IMR-90 (cell line): ENCODE results near the gene IGFBP7. TPM values are rescaled to one million over a fixed set of nuclear protein-coding genes. Genes with fewer than 3 reads are reported as not detected.
A peak's percentile ranks its signal among the peaks of the same experiment; 100 is the strongest.

Experiments
- ATAC-seq: fragments of 200-7000 bp; cut with Tn5 transposase; 2 replicates; pipeline ENCODE4 v1.9.1; 2020; ENCODE audit warnings: low read depth, mild to moderate bottlenecking, moderate library complexity
- BruUV-seq: library from RNA; stranded (reverse); fragments of 400-500 nt; replicated peaks from 2 replicates; lab custom pipeline; 2021; lab: Mats Ljungman, UMichigan
- CTCF ChIA-PET: fragments of 300-600 bp; formaldehyde crosslinking; extraction: SDS; loops from one replicate; lab custom pipeline; 2021; ENCODE audit warnings: antibody characterized with exemption; lab: Yijun Ruan, JAX
- POLR2A ChIA-PET: fragments of 300-600 bp; sonication (Branson Sonifier 250); formaldehyde crosslinking; loops from one replicate; lab custom pipeline; 2022; ENCODE audit warnings: antibody characterized with exemption; ENCODE audit not compliant: unreplicated experiment; lab: Charles Lee
- DNase-seq: peaks from one replicate; pipeline ENCODE4 v3.0.0; 2013
- H2AFZ ChIP-seq: replicated peaks from 2 replicates; pipeline ENCODE3; 2013; ENCODE audit warnings: low read length, mild to moderate bottlenecking; ENCODE audit not compliant: poor library complexity
- H2AK5ac ChIP-seq: 2 replicates; pipeline ENCODE4 v1.6.1; 2013; ENCODE audit warnings: low read depth, low read length, inconsistent platforms
- H2AK9ac ChIP-seq: replicated peaks from 2 replicates; pipeline ENCODE3; 2013; ENCODE audit warnings: mild to moderate bottlenecking, low read depth, low read length, moderate library complexity; ENCODE audit not compliant: poor library complexity
- H2BK120ac ChIP-seq: 2 replicates; pipeline ENCODE4 v1.6.1; 2013; ENCODE audit warnings: low read depth, low read length, inconsistent platforms
- H2BK15ac ChIP-seq: 3 replicates; pipeline ENCODE4 v1.6.1; 2013; ENCODE audit warnings: low read depth, low read length, inconsistent platforms
- H2BK20ac ChIP-seq: 2 replicates; pipeline ENCODE4 v1.6.1; 2013; ENCODE audit warnings: low read depth, mild to moderate bottlenecking, inconsistent platforms, low read length, moderate library complexity
- H2BK5ac ChIP-seq: 2 replicates; pipeline ENCODE4 v1.6.1; 2013; ENCODE audit warnings: mild to moderate bottlenecking, low read depth, low read length, inconsistent platforms; ENCODE audit not compliant: poor library complexity, severe bottlenecking
- H3K14ac ChIP-seq: replicated peaks from 2 replicates; pipeline ENCODE4 v1.6.1; 2013; ENCODE audit warnings: low read depth, low read length, inconsistent platforms
- H3K18ac ChIP-seq: 2 replicates; pipeline ENCODE4 v1.6.1; 2013; ENCODE audit warnings: low read depth, low read length, control low read depth
- H3K23ac ChIP-seq: 2 replicates; pipeline ENCODE4 v1.6.1; 2013; ENCODE audit warnings: low read depth, low read length, inconsistent platforms
- H3K27ac ChIP-seq: 2 replicates; pipeline ENCODE4 v1.5.1; 2013; ENCODE audit warnings: mild to moderate bottlenecking, control low read depth, low read length; ENCODE audit not compliant: insufficient read depth
- H3K27me3 ChIP-seq: 2 replicates; pipeline ENCODE4 v1.6.1; 2013; ENCODE audit warnings: low read length; ENCODE audit not compliant: control insufficient read depth, insufficient read depth
- H3K36me3 ChIP-seq: 2 replicates; pipeline ENCODE4 v1.6.1; 2013; ENCODE audit warnings: low read length, mixed read lengths; ENCODE audit not compliant: control insufficient read depth, insufficient read depth
- H3K4ac ChIP-seq: 2 replicates; pipeline ENCODE4 v1.6.1; 2013; ENCODE audit warnings: low read depth, low read length, inconsistent platforms
- H3K4me1 ChIP-seq: 2 replicates; pipeline ENCODE4 v1.6.1; 2013; ENCODE audit warnings: low read length, mixed read lengths; ENCODE audit not compliant: control insufficient read depth, insufficient read depth
- H3K4me2 ChIP-seq: 2 replicates; pipeline ENCODE4 v1.6.1; 2013; ENCODE audit warnings: low read depth, mild to moderate bottlenecking, control low read depth, low read length, moderate library complexity
- H3K4me3 ChIP-seq: 2 replicates; pipeline ENCODE4 v1.5.1; 2013; ENCODE audit warnings: low read depth, mild to moderate bottlenecking, control low read depth, low read length, moderate library complexity; ENCODE audit not compliant: insufficient read depth
- H3K56ac ChIP-seq: 2 replicates; pipeline ENCODE4 v1.6.1; 2013; ENCODE audit warnings: low read length, inconsistent platforms; ENCODE audit not compliant: insufficient read depth; ENCODE audit errors: extremely low read depth
- H3K79me1 ChIP-seq, 2 experiments: 2 replicates each; pipeline ENCODE4 v1.6.1; 2013; ENCODE audit warnings: low read length in 2 of 2, inconsistent platforms in 1 of 2, low read depth in 1 of 2
- H3K9ac ChIP-seq: 2 replicates; pipeline ENCODE4 v1.6.1; 2013; ENCODE audit warnings: low read depth, low read length, control low read depth
- H3K9me1 ChIP-seq: 2 replicates; pipeline ENCODE4 v1.6.1; 2013; ENCODE audit warnings: low read length, inconsistent platforms; ENCODE audit not compliant: insufficient read depth
- H3K9me3 ChIP-seq: 2 replicates; pipeline ENCODE4 v1.6.1; 2013; ENCODE audit warnings: low read length; ENCODE audit not compliant: control insufficient read depth, insufficient read depth
- H4K20me1 ChIP-seq: 2 replicates; pipeline ENCODE4 v1.6.1; 2013; ENCODE audit warnings: low read length, inconsistent platforms; ENCODE audit not compliant: insufficient read depth
- H4K5ac ChIP-seq: 2 replicates; pipeline ENCODE4 v1.6.1; 2013; ENCODE audit warnings: mild to moderate bottlenecking, low read depth, low read length, control low read depth
- H4K8ac ChIP-seq, 2 experiments: 2 replicates each; pipeline ENCODE4 v1.6.1; 2013; ENCODE audit warnings: low read depth in 2 of 2, low read length in 2 of 2, control low read depth in 1 of 2, inconsistent platforms in 1 of 2
- H4K91ac ChIP-seq: 2 replicates; pipeline ENCODE4 v1.6.1; 2013; ENCODE audit warnings: low read depth, low read length, inconsistent platforms; ENCODE audit not compliant: insufficient read depth
- BHLHE40 ChIP-seq: fragments of 150-350 bp; IDR thresholded peaks from 2 replicates; pipeline ENCODE4 v1.6.1; 2016; ENCODE audit warnings: mild to moderate bottlenecking, low read depth, low read length
- CEBPB ChIP-seq: IDR thresholded peaks from 2 replicates; pipeline ENCODE4 v1.6.1; 2012; ENCODE audit warnings: low read depth, low read length, improper control_type of control experiment
- CTCF ChIP-seq: conservative IDR thresholded peaks from 2 replicates; pipeline ENCODE4 v1.5.1; 2012; ENCODE audit warnings: mild to moderate bottlenecking, low read depth, low read length, improper control_type of control experiment
- FOS ChIP-seq: fragments of 150-350 bp; IDR thresholded peaks from 2 replicates; pipeline ENCODE4 v1.6.1; 2016; ENCODE audit warnings: low read depth, low read length
- MAFK ChIP-seq: IDR thresholded peaks from 2 replicates; pipeline ENCODE4 v1.6.1; 2012; ENCODE audit warnings: low read depth, low read length, improper control_type of control experiment
- MAZ ChIP-seq: IDR thresholded peaks from 2 replicates; pipeline ENCODE4 v1.6.1; 2012; ENCODE audit warnings: low read depth, mild to moderate bottlenecking, low read length, improper control_type of control experiment, moderate library complexity, borderline replicate concordance
- POLR2A ChIP-seq: IDR thresholded peaks from 2 replicates; pipeline ENCODE4 v1.6.1; 2012; ENCODE audit warnings: mild to moderate bottlenecking, low read depth, low read length
- RCOR1 ChIP-seq: IDR thresholded peaks from 2 replicates; pipeline ENCODE4 v1.6.1; 2012; ENCODE audit warnings: mild to moderate bottlenecking, low read length, improper control_type of control experiment; ENCODE audit not compliant: insufficient replicate concordance
- RFX5 ChIP-seq: IDR thresholded peaks from 2 replicates; pipeline ENCODE4 v1.8.0; 2012; ENCODE audit warnings: low read depth, mild to moderate bottlenecking, low read length, moderate library complexity
- SMC3 ChIP-seq: fragments of 150-350 bp; IDR thresholded peaks from 2 replicates; pipeline ENCODE4 v1.6.1; 2016; ENCODE audit warnings: low read depth, mild to moderate bottlenecking, antibody characterized with exemption, low read length, moderate library complexity
- WGBS, 2 experiments: methylation state at CpG; one replicate each; pipeline versions ENCODE4 v1.1.5 to v1.1.7; 2013; ENCODE audit warnings: missing lambda C conversion rate in 2 of 2; ENCODE audit not compliant: insufficient read length in 1 of 2; ENCODE audit errors: extremely low coverage in 2 of 2; 5-methylcytosine and 5-hydroxymethylcytosine counted together
- dilution Hi-C: fragments of 300-500 bp; cut with HindIII; formaldehyde crosslinking; loops from one replicate; pipeline ENCODE4 v1.14.3; 2018; ENCODE audit warnings: low sequenced_read_pairs; ENCODE audit not compliant: unreplicated experiment
- in situ Hi-C: fragments of 300-500 bp; cut with MboI; formaldehyde crosslinking; loops from 3 replicates; pipeline ENCODE4 v1.14.3; 2019; ENCODE audit warnings: low sequenced_read_pairs, inconsistent platforms, mixed read lengths
- intact Hi-C: fragments of 100-400 bp; cut with micrococcal nuclease; formaldehyde crosslinking; loops from 2 replicates; pipeline ENCODE4 v1.10.0; 2022
- polyA plus RNA-seq, 3 experiments: library from polyadenylated mRNA; depleted of rRNA; stranded (reverse); fragments of >200 nt; gene quantifications; 2 replicates each; pipeline ENCODE4 v1.2.3, GENCODE V29; 2012; ENCODE audit warnings: low replicate concordance in 1 of 3
- total RNA-seq: library from RNA; depleted of rRNA; stranded (reverse); fragments of >200 nt; gene quantifications from 2 replicates; pipeline ENCODE4 v1.2.3, GENCODE V29; 2012
- TF ChIP-seq, protein P1 (sequence below): fragments of 150-350 bp; IDR thresholded peaks from 2 replicates; pipeline ENCODE4 v1.6.1; 2016; ENCODE audit warnings: low read depth, mild to moderate bottlenecking, low read length, moderate library complexity, borderline replicate concordance

Gene IGFBP7
- total and polyA plus RNA-seq, 2 of the 4 experiments (the other 2 are of a cell fraction), result 33.2 to 267 TPM

DNA sequence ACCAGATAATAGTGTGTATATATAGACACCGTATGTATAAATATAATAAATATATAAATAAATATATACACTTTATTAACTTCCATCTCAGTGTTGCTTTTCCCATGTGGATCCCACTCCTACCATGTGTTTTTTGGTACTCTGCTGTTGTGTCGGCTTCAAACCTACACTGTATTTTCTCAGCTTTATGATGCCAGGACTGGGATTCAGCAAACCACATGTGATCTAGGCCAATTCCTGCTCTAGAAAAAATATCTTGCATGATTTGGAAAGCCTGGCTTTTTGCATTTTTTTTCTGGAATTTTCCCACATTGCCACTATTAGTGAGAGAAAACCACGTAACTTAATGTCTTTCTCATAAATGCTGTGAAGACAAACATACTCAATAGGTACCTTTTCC lies 75.7 kb downstream of the IGFBP7 start (continued):
- no peak for TF ChIP-seq MAZ
- TF ChIP-seq BHLHE40, result no peak

DNA sequence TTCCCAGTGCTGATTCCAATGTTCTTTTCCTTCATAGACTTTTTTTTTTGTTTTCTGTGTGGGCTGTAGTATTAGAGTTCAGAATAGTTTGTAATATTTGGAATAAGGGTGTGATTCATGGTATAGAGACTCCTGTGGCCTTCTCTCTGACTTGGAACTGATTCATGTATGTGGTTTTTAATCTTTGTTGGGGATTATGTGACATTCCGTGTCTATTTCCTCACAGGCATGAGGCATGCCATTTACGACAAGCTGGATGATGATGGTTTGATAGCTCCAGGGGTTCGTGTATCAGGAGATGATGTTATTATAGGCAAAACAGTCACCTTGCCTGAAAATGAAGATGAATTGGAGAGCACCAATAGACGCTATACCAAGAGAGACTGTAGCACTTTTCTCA lies 87.1 kb downstream of the IGFBP7 start:
- H2AK9ac ChIP-seq, result no peak overlapping the region
- no peak overlapping the region for H2AK5ac ChIP-seq
- peaks cover 34% of the 10 kb centered on the region for H3K36me3 ChIP-seq
- peaks cover 8% of the 10 kb centered on the region for H3K4me1 ChIP-seq
- H3K18ac ChIP-seq, result no peak overlapping the region
- no peaks in the 10 kb centered on the region for H3K27me3 ChIP-seq
- H3K4me2 ChIP-seq, result no peak overlapping the region
- in situ Hi-C loops (no loop called here), dilution Hi-C loops (no loop called here), intact Hi-C loops (loop anchor here (5.0 kb wide), 1 partner anchor 84 kb away; no protein-coding TSS in a partner anchor)
- WGBS, 2 experiments, result 6% methylated on average over 3 of the region's 4 CpGs; no CpG with 5 or more reads in 1 of the 2 experiments
- H3K9ac ChIP-seq, result no peak overlapping the region
- BruUV-seq, result TSS peak; percentile 56
- TF ChIP-seq SMC3 (no peak), CEBPB (peak; percentile 91), MAFK (no peak; the same call in 1 of the 2 replicates), RFX5 (no peak), POLR2A (no peak), FOS (peak; percentile 88), CTCF (no peak), BHLHE40 (peak; percentile 71), RCOR1 (peak; percentile 54), MAZ (no peak)
- TF ChIP-seq, protein P1, sequence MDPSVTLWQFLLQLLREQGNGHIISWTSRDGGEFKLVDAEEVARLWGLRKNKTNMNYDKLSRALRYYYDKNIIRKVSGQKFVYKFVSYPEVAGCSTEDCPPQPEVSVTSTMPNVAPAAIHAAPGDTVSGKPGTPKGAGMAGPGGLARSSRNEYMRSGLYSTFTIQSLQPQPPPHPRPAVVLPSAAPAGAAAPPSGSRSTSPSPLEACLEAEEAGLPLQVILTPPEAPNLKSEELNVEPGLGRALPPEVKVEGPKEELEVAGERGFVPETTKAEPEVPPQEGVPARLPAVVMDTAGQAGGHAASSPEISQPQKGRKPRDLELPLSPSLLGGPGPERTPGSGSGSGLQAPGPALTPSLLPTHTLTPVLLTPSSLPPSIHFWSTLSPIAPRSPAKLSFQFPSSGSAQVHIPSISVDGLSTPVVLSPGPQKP, result no peak
- no peak overlapping the region for H3K23ac ChIP-seq
- no peak overlapping the region for H2AFZ ChIP-seq
- no peaks in the 10 kb centered on the region for H3K9me3 ChIP-seq
- peak; percentile 73 for ATAC-seq
- 0 out of 2 replicates have a peak overlapping the region, but pooled peaks have one; percentile 42 for H3K4ac ChIP-seq
- H3K14ac ChIP-seq, result no peak overlapping the region
- H2BK20ac ChIP-seq, result peak overlapping the region; percentile 64
- peaks cover 3% of the 10 kb centered on the region; the same call in 1 of the 2 replicates for H4K20me1 ChIP-seq
- no peak overlapping the region for H4K5ac ChIP-seq
- H3K4me3 ChIP-seq, result no peak overlapping the region
- H4K8ac ChIP-seq, result peak overlapping the region in 1 of 2 experiments; percentile 52; a peak in 1 of 4 replicates
- peaks cover 7 to 32% of the 10 kb centered on the region in 2 experiments for H3K79me1 ChIP-seq
- no peak overlapping the region for H2BK120ac ChIP-seq
- no peak overlapping the region for H3K56ac ChIP-seq
- peak overlapping the region; percentile 88 for H2BK5ac ChIP-seq
- no peak overlapping the region for H2BK15ac ChIP-seq
- peak; percentile 97 for DNase-seq
- H4K91ac ChIP-seq, result no peak overlapping the region
- H3K27ac ChIP-seq, result peak overlapping the region; percentile 8; the same call in 1 of the 2 replicates
- ChIA-PET POLR2A (interaction anchor here (0.8 kb wide), 1 partner anchor 61 kb away, joined by 5 read pairs; no protein-coding TSS in a partner anchor), CTCF (interaction anchor here (1.2 to 1.6 kb wide), 3 partner anchors 15 to 140 kb away, joined by 3 to 4 read pairs (median 4); partner anchors contain the start of gene IGFBP7)
- H3K9me1 ChIP-seq, result peaks cover 2% of the 10 kb centered on the region; the same call in 1 of the 2 replicates
